Putamen (tissue), 1 donor: Measurements from ENCODE around the gene SPDYE16.
A peak's percentile ranks its signal among the peaks of the same experiment; 100 is the strongest.
"Not testable (repeated sequence)": the region's sequence is repeated elsewhere in the genome, so short reads cannot be mapped to it uniquely, and the experiment has no call there.

ENCODE experiments used
- DNase-seq: peaks from one replicate; pipeline ENCODE4 v3.0.0-alpha.2; 2016; ENCODE audit warnings: low spot score

Gene SPDYE16

DNA sequence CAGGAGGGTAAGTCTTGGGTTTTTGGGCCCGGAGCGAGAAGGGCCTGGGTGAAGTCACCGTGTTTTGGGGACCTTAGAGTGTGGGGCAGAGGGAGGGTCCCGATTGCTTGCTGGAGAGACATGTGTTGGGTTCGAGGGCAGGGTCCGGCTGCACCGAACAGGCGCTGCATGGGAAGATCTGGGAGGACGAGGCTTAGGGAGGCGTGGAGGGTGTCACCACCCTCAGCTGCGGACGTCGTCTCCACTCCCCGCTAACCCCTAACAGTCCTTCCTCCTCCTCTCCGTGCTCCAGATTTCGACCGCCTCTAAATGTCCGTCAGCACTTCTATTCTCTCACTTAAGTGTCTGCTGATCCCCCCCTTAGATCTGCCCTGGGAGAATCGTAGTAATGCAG, 6.8 kb upstream of the SPDYE16 start:
- DNase-seq = not testable (repeated sequence)

DNA sequence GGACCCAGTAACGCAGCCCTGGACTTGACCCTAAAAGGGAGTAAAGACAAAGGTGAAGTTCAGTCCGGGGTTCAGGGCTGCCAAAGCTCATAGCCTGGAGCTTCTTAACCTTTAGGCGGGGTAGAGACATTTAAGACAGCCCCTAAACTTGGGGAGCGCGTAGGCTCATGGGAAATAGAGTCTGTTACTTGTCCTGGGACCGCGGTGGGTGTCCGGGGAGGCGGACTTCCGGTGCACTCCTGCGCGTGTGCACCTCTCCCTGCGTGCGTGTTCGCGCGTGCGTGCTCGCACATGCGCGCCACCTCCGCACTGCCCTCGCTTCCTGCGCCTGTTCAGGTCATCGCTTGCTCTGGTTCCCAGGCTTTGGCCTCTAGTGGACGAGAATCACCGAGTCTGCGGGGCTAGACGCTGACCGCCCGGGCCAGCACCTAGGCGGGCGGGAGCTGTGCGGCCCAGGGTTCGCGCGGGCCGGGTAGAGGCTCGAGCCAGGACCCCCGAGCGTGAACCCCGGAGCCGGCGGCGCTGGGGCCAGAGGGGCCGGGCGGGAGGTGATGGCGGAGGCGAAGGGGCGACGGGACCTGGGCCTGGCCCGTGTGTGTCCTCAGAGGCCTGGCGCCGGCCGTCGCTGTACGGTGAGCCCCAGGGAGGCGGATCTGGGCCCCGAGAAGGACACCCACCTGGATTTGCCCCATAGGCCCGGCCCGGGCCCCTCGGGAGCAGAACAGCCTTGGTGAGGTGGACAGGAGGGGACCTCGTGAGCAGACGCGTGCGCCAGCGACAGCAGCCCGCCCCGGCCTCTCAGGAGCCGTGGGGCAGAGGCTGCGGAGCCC, 6.1 kb upstream of the SPDYE16 start:
- DNase-seq = peak; percentile 92

GRCh38 chr7:76531643-76532042, 11.5 kb downstream of the SPDYE16 start:
- DNase-seq = not testable (repeated sequence)

DNA sequence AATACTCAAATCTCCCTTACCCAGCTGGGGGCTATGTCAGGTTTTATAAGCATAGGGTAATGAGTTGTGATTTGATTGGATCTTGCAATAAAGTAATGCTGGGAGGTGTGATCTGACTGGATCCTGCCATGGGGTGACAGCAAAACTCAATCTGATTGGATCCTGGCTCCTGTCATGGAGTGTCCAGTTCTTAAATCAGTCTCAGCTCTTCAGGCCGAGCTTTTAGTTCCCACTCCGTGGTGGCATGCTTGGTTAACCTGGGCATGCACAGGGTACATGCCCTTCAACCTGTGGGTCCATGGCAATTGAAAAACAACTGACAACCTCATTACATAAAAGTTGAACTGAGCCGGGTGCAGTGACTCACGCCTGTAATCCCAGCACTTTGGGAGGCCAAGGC, 16.9 kb downstream of the SPDYE16 start:
- not testable (repeated sequence) for DNase-seq

DNA sequence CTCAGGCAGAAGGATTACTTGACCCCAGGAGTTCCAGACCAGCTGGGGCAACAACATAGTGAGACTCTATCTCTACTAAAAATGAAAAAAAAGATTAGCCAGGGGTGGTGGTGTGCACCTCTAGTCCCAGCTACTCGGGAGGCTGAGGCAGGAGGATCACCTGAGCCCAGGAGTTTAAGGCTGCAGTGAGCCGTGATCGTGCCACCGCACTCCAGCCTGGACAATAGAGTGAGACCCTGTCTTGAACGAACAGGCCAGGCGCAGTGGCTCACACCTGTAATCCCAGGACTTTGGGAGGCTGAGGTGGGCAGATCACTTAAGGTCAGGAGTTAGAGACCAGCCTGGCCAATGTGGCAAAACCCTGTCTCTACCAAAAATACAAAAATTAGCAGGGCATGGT, 26.2 kb downstream of the SPDYE16 start:
- not testable (repeated sequence) for DNase-seq

- DNase-seq = no peak
Observed at GRCh38 chr7:76515999-76516443, 27.1 kb downstream of the SPDYE16 start.

GRCh38 chr7:76514926-76515771, 27.9 kb downstream of the SPDYE16 start:
- no peak for DNase-seq

- DNase-seq = no peak
Observed at GRCh38 chr7:76513817-76514799, 29.0 kb downstream of the SPDYE16 start.

DNA sequence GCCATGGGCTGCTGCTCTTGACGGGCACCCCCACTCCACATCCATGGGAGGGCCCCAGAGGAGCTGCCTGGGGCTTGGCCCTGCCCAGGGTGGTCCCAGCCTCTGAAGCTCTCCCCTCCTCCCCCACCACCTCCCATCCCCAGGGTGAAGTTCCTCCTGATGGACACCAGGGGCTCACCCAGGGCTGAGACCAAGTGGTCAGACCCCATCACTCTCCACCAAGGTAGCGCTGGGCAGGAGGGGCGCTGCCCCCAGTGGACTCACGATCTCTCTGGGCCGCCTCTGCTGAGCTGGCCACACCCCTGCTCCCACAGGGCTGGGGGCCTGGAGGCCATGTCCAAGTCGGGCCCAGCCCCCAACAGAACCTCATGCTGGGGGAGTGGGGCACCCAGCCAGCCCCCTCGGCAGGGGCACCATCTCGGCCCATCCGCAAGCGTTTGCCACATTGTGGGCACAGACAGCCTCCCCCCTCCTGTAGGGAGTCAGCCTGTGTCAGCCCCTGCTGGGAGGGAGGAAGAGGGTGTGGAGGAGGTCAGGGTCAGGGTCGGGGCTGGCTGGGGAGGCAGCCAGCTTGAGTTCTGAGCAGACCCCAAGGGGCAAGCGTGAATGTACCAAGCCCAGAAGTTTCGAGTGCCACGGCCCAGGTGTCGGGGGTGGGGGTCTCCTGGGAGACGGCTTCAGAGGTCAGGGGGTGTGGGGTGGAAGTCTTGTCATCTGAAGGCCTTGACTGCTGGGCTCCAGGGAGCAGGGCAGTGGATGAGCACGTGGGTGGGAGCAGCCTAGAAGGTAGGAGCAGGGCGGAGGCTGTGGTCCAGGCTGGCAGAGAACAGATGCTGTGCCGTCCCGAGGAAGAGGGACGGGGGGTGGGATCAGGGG, 29.9 kb downstream of the SPDYE16 start:
- no peak for DNase-seq

DNA sequence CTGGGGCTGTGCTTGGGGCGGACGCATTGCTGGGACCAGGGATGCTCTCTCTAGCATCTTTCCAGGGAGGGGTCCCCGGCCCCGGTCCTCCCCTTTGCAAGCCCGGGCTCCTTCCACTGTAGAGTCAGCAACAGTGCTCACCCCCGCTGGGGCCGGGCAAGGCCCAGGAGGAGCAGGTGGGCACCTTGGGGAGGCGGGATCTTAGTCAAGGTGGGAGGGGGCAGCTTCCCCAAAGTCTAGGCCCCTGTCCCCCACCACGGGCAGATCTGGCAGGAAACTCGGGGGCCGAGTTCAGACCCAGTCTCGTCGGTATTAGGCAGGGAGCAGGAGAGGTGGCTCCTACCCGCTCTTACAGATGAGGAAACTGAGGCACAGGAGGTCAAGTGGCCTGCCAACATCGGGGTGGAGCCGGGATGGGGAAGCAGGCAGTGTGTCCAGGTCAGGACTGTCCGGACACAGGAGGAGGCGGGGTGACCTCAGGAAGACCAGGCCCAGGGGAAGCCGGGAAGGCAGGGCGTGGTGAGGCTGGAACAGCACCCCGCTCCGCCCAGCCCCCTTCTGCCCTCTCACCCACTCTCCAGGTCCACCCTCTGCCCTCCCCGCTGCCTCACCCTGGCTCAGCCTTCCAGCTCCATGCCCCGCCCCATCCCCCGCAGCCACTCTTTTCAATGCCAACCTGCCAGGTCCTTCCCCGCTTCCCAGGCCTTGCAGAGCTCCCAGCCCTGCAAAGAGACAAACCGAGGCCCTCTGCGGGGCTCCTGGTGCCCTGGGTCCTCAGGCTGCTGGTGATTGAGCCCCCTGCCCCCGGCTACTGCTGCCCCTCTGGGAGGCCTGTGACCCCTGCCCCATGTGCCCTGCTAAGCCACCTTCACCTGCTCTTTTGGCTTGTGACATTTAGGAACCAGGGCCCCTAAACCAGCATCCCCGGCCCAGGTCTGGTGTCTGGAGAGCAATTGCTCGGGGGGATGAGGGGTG, 30.9 kb downstream of the SPDYE16 start:
- not testable (repeated sequence) for DNase-seq

- not testable (repeated sequence) for DNase-seq
Observed at GRCh38 chr7:76511200-76511910, 31.7 kb downstream of the SPDYE16 start.

GRCh38 chr7:76509931-76510877, 32.9 kb downstream of the SPDYE16 start, which contains the start of gene UPK3B:
UPK3B (plus strand) TSS chr7:76510552; CDS start chr7:76510653, 101 bp downstream.
- no peak for DNase-seq

- DNase-seq = no peak
Observed at GRCh38 chr7:76507723-76508406, 35.2 kb downstream of the SPDYE16 start.

DNA sequence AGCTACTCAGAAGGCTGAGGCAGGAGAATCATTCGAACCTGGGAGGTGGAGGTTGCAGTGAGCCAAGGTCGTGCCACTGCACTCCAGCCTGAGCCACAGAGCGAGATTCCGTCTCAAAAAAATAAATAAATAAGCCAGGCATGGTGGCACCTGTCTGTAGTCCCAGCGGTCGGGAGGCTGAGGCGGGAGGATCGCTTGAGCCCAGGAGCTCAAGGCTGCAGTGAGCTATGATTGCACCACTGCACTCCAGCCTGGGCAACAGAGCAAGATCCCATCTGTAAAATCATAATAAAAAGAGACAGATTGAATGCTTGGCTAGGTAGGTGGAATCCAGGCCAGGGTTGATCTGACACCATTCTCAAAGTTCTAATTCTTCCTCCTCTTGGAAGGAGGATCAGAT, 36.5 kb downstream of the SPDYE16 start:
- not testable (repeated sequence) for DNase-seq

DNA sequence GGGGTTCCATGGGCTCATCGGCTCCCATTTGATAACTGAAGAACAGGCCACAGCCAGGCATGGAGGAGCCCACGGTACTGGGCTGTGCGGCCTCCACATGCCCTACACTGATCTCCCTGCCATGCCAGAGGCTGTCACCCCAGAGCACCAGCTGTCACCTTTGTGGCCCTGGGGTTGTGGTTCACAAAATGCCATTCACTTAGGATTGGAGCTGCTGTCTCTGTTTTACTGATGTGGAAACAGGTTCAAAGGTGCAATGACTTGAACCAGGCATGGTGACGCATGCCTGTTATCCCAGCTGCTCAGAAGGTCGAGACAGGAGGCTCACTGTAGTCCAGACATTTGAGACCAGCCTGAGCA, 37.0 kb downstream of the SPDYE16 start:
- DNase-seq = no peak

DNA sequence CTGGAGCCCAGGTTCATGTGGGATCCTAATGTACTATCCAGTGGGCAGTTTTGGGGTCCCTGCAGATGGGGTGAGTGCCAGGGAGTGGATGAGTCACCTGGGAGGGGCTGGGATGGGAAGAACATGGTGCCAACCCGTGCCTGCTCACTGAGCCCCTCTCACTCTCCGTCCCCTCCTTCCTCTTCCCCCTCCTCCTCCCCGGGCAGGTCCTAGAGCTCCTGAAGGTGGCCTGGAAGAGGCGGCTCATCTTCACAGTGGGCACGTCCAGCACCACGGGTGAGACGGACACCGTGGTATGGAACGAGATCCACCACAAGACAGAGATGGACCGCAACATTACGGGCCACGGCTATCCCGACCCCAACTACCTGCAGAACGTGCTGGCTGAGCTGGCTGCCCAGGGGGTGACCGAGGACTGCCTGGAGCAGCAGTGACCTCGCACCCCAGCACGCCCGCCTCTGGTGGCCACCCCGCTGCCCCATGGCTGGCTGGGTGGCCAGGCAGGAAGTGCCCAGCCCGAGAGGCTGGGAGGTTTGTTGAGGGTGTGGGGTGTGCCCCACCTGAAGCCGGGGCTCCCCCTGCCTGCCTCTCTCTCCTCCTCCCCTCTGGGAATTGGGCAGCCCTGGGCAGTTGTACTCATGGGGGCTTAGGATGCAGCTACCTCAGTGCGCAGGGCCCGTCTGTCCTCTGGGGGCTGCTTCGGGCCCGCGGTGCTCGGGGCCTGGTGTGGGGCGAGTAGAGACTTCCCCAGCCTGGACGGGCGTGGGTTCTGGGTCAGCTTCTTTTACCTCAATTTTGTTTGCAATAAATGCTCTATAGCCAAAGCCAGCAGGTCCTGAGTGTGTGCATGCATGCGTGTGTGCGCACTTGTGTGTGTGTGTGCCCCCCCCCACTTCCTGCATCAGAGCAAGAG, 37.7 kb downstream of the SPDYE16 start:
- DNase-seq = no peak
